AG09319 (cell line): ENCODE results near the gene ABHD2.
A peak's percentile ranks its signal among the peaks of the same experiment; 100 is the strongest.

Source experiments
- DNase-seq: peaks from one replicate; pipeline ENCODE4 v3.0.0-alpha.2; 2010; ENCODE audit warnings: low read depth; ENCODE audit errors: extremely low read depth
- TF ChIP-seq, protein P1 (sequence below): IDR thresholded peaks from 2 replicates; pipeline ENCODE4 v1.5.1; 2011; ENCODE audit warnings: low read depth, mild to moderate bottlenecking, inconsistent platforms, low read length, moderate library complexity

The ABHD2 gene

DNA sequence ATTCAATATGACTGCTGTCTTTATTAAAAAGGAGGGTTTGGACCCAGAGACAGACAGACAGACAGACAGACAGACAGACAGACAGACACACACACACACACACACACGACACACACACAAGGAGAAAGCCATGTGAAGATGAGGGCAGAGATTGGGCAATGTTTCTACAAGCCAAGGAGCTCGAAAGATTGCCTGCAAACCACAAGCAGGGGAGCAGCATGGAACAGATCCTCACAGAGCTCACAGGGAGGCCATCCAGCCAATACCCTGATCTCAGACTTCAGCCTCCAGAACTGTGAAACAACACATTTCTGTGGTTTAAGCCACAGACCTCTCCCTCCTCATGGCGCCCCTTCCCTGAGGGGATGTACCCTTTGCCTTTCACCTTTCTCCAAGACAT, 35.8 kb upstream of the ABHD2 start:
- TF ChIP-seq, protein P1, sequence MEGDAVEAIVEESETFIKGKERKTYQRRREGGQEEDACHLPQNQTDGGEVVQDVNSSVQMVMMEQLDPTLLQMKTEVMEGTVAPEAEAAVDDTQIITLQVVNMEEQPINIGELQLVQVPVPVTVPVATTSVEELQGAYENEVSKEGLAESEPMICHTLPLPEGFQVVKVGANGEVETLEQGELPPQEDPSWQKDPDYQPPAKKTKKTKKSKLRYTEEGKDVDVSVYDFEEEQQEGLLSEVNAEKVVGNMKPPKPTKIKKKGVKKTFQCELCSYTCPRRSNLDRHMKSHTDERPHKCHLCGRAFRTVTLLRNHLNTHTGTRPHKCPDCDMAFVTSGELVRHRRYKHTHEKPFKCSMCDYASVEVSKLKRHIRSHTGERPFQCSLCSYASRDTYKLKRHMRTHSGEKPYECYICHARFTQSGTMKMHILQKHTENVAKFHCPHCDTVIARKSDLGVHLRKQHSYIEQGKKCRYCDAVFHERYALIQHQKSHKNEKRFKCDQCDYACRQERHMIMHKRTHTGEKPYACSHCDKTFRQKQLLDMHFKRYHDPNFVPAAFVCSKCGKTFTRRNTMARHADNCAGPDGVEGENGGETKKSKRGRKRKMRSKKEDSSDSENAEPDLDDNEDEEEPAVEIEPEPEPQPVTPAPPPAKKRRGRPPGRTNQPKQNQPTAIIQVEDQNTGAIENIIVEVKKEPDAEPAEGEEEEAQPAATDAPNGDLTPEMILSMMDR, result no peak
- peak; percentile 87 for DNase-seq

DNA sequence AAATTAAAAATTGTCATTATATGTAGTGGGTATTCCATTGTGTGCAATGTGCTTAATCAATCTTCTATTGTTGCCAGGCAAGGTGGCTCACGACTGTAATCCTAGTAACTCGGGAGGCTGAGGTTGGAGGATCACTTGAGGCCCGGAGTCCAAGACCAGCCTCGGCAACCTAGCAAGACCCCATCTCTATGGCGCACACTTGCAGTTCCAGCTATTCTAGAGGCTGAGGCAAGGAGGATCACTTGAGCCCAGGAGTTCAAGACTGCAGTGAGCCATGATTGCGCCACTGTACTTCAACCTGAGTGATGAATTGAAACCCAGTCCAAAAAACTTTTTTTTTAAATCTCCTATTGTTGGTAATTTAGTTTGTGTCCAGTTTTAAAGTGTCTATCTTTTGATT, 33.4 kb upstream of the ABHD2 start:
- TF ChIP-seq, protein P1, result no peak
- no peak for DNase-seq

DNA sequence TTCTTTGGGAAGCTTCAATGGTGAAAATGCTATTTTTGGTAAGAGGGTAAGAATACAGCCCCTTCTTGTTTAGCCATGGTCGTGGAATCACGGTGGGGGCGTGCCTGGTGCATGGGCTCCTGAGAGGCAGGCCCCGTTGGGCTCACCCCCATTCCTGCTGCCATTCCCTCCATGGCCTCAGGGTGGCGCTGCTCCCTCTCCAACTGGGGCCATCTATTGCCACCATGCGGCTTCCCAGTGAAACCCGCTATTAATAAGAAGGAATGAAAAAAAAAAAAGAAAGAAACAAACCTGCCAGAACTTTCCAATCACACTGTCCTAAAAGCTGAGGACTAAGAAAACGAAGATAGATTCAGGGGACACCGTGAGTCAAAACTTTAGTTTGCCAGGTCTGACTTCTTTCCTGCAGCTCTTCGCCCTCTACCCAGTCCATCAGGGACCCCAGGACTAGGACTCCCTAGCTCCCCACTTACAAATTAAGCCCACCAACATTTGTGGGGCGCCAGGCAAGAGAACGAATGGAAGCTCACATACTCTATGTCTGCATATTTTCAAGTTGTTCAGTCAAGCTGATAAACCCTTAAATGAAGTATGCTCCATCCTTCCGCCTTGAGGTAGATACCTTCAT, 30.6 kb upstream of the ABHD2 start:
- TF ChIP-seq, protein P1, result peak; percentile 97
- DNase-seq, result peak; percentile 38

DNA sequence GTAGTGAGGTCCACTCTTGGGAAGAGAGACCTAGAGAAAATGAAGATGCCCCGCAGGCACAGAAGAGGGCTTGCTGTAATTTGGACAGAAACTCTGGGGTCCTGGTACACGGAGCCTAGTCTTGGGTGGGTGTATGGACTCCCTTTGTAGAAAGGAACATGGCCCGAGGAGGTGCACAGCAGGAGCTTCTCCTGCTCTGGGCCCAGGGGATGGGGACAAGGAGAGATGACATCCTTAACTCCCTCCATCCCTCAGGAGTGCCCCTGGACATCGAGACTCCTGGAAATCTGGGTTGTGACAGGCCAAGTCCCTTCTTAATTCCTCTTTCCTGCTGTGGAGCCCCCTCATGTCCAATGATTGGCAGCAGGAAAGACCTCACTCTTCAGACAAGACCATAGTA, 29.9 kb upstream of the ABHD2 start:
- no peak for DNase-seq
- TF ChIP-seq, protein P1, result no peak

DNA sequence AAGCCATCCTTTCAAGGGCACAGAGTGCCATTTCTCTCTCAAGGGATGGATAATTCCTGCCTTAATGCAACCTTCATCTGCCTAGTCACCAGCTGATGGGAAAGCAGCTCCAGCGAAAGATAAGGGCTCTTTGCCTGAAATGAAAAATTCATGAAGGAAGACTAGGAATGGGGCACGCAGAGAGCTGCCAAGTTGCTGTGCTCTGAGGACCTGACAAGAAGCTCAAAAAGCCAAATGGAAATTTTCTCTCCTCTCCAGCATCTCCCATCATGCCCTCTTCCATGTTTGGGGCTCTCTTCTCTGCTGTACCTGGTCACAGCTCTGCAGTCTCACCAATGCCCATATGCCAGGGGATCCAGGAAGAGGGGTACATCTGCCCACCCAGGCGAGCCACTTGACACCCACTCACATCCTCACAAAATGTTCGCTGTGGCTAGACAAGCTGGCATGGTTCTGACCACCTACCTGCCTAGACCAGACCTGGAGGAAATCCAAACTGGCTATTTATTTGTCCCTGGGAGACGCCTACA, 29.3 kb upstream of the ABHD2 start:
- no peak for DNase-seq
- TF ChIP-seq, protein P1, result no peak

DNA sequence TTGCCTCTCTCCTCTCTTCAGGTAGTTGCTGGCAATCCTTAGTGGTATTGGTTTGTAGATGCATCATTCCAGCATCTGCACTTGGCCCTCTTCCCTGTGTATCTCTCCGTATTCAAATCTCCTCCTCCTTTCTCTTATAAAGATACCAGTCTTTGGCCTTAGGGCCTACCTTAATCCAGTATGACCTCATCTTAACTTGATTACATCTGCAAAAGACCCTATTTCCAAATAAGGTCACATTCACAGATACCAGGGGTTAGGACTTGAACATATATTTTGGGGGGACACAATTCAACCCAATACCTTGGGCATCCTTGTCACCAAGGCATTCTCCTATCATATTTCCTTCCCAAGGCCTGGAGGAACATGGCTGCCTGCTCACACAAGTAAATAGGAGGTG, 22.0 kb upstream of the ABHD2 start:
- TF ChIP-seq, protein P1, result no peak
- DNase-seq, result no peak

DNA sequence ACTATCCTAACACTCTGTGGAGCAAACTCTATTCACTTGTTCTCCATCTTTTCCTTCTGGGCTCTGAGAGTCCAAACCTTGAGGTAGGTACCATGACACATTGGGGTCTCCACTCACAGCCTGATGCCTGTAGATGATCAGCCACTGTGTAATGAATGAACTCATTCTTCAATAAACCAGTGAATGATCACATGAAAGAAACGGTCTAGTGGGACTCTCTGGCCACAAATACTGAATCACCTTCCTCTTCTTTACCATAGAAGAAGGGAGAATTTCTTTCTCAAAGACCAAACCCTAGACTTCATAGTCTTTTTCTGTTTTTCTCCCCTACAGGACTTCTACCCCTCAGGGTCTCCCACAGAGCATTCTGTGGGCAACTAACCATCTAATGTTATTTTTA, 20.5 kb upstream of the ABHD2 start:
- no peak for DNase-seq
- TF ChIP-seq, protein P1, result no peak
